Activated CD4-positive, CD25-positive, alpha-beta regulatory T cell treated with anti-CD3 and anti-CD28 coated beads, Interleukin-2, amount 50 U/mL, for 24 hours (primary cell): ENCODE measurements around the gene TLE2.

Source experiments
- ATAC-seq, 2 donors: fragments of 150-1000 bp; cut with Tn5 transposase; one replicate each; pipeline ENCODE4 v1.10.0; 2021; ENCODE audit warnings: mild to moderate bottlenecking in 1 of 2, moderate library complexity in 1 of 2

TLE2 gene

DNA sequence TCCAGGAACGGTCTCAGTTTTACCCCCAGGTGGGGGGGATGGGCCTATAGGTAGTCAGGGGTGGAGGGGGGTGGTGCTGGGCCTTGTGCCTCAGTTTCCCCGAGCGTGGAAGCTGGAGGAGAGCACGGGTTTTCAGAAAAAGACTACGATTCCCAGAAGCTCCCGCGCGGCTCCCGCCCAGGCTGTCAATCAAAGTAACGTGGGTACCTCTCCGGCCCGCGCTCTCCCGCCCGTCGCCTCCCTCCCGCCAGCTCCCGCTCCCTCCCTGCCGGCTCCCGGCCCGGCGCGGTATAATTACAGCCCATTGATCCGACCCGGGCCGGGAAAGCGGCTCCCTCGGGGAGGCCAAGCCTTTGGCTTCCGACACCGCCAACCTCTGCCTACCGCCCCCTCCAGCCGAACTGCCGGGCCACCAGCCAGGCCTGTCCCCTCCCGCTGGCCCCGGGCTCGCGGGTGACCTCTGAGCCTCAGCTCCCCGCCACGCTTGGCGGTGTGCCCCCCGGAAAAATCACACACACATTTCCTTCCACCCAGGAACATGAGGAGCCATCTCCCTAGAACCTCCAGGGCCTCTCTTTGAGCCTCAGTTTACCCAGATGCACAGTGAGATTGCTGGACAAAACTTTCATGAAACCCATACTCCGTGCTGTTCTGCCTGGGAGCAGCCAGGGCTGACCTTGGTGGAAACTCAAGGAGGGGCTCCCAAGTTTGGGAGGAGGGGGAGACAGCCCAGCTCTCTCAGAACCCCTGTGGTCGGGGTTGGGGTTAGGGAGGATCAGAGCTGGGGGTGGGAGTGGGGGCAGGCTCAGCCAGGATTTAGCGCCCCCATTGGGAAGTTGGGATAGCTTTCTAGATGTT lies 7.3 kb upstream of the TLE2 start:
- peak; percentile 52 to 53 for ATAC-seq

DNA sequence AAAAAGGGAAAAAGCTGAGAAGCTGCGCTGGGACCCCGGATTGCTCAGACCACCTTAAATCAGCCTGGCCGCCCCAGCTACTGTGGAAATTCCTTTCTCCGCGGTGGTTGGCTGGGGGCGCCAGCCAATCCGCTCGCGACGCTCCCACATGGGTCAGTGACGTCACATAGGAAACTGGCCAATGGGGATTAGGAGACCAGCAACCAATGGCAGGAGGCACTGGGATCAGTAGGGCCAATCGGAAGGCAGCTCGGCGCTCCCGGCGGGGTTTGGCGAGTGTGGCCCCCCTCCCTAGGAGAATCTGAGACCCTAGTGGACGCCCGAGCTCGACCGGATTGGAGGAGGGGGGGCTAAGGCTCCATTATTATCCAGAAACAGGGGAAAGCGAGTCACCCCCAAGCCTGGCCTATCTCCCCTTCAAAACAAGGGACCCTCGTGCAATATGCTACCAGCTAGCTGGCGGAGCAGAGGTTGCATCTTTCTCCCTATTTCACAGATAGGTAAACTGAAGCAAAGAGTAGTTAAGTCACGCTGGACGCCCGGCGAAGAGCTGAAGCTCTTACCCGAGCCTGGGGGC lies 6.5 kb upstream of the TLE2 start:
- peak; percentile 92 to 94 for ATAC-seq

- no peak for ATAC-seq
These were observed 5.8 kb upstream of the TLE2 start for GRCh38 chr19:3034656-3035541.

DNA sequence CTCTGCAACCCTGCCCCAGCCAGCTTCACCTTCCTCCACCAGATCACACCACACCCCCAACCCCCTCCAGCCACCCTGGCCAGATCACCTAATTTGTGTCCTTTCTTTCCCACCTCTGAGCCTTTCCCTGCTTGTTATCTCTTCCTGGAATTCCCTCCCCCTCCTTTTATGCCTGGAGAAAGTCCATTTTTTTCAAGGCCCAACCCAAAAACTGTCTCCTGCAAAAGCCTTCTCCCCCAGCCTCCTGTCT lies 5.3 kb upstream of the TLE2 start:
- ATAC-seq, result no peak

DNA sequence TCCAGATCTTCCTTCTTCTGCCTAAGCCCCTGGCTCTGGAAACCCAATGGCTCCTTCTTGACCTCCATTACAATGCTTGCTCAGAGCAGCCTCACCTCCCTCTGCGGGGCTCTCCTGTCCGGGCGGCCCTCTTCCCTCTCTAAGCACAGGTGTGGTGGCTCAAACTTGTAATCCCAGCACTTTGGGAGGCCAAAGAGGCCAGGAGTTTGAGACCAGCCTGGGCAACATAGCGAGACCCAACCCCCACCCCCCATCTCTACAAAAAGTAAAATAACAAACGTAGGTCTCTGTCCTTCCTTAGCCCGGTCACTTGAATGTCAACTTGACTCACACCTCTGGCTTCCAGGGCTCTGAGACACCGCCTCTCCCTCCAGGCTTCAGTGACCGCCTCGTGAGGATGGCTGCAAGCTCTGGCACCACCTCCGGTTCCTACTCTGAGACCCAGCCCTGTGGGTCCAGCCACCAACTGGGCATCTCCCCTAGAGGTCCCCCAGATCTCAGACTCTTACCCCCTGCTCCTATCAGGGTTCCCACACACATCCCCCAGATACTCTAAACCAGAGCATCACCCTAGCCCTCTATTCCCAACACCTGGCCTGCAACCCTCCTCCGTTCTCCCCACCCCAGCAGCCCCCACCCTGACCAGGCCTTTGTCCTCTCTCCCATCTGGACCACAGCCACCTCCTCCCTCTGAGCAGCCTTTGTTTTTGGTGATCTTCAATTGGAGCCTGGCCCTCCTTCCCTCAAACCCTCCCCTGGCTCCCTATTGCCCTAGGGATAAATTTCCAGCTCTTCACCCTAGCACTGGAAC lies 4.7 kb upstream of the TLE2 start:
- ATAC-seq, result no peak

DNA sequence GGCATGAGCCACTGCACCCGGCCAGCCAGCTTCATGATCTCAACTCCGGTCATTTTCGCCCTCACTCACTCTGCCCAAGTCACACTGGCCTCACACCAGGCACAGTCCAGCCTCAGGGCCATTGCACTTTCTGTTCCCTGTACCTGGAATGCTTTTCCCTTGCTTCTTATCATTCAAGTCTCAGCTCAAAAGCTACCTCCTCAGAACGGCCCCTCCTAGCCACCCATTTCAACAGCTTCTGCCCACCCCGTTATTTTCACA lies 2.5 kb upstream of the TLE2 start:
- ATAC-seq, result no peak

DNA sequence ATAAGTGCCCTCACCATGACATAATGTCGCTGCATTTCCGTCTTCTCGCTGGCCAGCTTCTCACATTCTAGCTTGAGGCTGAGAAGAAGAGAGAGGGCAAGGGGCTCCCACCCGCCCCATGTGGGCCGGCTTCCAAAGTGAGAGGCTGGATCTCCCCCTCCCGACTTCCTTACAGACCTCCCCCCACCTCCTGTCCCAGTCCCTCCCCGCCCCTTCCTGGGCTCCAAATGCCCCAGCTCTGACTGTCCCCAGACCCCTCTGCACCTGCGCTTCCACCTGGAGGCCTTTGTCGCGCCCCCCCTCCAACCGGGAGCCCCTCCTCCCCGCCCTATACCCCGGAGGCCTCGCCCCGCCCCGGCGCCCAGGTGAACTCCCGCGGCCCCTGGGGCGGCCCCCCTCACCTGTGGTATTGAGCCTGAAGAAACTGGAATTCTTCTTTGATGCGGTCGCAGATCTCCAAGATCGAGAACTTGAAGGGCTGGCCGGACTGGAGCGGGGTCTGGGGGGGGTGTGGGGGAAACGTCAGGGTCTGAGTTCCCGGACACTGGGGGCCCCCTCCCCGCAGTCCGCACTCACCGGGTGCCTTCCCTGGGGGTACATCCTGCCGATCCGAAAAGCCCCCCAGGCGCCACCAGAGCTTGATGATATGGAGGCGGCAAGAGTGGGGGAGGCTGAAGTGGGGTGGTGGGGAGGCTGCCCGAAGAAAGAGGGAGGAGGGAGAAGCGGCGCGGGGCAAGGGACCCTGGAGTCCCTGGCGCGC lies 595 bp downstream of the TLE2 start:
- no peak for ATAC-seq

DNA sequence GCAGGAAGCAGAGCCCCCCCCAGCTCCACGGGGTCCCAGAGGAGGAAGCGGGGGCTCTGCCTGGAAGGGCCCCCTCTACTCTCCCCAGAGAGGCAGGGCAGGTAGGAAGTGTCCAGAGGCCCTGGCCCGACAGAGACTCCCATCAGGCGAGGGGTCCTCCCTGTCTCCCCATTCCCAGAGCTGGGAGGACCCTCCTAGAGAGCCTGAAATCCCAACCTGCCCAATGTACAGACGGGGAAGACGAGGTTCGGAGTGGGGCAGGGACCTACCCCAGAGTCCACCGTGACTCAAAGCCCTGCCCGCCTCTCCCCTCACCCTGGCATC lies 1.1 kb downstream of the TLE2 start:
- no peak for ATAC-seq

GRCh38 chr19:3027292-3027691 lies 1.8 kb downstream of the TLE2 start:
- ATAC-seq, result no peak

GRCh38 chr19:3026768-3027167 lies 2.3 kb downstream of the TLE2 start:
- no peak for ATAC-seq

DNA sequence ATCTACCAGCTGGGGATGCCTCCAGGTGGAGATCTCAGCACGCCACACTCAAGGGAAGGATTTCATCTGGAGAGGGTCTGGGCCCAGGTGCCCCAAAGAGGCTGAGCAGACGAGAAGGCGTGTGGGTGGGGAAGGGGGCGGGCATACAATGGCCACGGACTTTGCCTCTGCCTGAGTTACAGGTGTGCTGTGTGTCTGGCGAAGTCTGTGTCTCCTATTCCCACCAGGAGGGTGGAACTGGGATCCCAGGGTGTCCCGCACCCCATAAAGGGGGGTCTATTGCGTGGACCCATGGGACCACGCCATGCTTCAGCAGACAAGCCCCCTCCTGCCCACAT lies 3.6 kb downstream of the TLE2 start:
- no peak for ATAC-seq

GRCh38 chr19:3024870-3025548 lies 4.1 kb downstream of the TLE2 start:
- ATAC-seq, result no peak

GRCh38 chr19:3024509-3024869 lies 4.6 kb downstream of the TLE2 start:
- peak; percentile 77 to 82 for ATAC-seq

DNA sequence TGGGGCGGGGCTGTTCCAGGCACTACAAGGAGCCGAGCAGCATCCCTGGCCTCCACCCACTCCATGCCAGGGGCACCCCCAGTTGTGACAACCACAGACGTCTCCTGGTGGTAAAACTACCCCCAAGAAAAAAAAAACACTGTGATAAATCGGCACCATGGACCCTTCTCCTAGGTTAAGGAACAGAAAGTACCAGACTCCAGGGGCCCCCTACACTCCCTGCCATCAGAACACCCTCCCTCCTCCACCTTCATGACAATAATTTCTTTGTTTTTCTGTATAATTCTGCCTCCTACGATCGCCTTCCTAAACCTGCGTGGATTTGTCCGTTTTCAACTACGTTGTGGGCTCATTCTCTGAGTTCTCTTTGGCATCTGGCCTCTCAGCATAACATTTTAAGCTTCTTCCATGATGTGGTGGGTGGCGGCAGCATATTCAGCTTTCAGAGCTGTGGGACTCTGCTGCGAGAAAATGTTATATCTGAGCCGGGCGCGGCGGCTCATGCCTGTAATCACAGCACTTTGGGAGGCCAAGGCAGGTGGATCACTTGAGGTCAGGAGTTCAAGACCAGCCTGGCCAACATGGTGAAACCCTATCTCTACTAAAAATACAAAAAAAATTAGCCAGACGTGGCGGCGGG lies 8.6 kb downstream of the TLE2 start:
- no peak for ATAC-seq

DNA sequence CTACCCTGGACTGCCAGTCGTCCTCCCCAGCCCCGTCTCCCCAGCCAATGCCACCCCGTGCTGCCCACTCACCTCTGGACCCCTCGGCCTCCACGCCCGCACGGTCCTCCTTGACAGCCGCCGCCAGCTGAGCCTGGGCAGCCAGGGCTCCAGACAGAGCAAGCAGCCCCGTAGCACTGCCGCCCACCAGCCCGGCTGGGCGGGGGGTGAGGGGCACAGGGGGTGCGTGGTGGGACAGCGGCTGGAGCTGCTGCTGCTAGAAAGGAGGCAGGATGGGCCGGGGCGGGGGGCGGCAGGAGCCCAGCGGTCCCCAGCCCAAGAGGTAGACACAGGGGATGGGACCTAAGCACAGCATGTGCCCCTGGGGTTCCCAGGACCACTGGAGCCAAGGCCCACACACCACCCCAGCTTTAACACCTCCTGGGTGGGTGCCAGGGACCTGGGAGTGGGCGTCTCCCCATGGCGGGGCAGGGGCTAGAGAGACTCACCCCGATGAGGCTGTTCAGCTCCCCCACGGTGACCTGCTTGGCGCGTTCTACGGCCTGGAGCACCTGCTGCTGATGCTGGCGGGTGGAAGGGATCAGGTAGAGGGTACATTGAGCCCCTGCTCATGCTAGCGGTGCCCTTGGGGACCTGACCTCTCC lies 9.7 kb downstream of the TLE2 start:
- ATAC-seq, result no peak

DNA sequence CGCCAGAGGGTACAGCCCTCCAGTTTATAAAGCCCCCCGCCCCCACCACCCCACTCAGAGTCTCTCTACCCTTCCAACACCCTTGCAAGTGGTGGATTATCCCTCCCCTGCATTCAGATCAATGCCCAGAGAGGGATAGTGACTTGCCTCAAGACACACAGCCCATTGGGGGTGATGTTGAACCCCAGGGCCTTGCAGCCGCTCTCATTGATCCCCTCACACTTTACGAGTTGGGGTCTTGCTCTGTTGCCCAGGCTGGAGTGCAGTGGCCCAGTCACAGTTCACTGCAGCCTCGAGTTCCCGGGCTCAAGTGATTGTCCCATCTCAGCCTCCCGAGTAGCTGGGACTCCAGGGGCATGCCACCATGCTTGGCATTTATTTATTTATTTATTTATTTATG lies 11.2 kb downstream of the TLE2 start:
- ATAC-seq, result no peak

DNA sequence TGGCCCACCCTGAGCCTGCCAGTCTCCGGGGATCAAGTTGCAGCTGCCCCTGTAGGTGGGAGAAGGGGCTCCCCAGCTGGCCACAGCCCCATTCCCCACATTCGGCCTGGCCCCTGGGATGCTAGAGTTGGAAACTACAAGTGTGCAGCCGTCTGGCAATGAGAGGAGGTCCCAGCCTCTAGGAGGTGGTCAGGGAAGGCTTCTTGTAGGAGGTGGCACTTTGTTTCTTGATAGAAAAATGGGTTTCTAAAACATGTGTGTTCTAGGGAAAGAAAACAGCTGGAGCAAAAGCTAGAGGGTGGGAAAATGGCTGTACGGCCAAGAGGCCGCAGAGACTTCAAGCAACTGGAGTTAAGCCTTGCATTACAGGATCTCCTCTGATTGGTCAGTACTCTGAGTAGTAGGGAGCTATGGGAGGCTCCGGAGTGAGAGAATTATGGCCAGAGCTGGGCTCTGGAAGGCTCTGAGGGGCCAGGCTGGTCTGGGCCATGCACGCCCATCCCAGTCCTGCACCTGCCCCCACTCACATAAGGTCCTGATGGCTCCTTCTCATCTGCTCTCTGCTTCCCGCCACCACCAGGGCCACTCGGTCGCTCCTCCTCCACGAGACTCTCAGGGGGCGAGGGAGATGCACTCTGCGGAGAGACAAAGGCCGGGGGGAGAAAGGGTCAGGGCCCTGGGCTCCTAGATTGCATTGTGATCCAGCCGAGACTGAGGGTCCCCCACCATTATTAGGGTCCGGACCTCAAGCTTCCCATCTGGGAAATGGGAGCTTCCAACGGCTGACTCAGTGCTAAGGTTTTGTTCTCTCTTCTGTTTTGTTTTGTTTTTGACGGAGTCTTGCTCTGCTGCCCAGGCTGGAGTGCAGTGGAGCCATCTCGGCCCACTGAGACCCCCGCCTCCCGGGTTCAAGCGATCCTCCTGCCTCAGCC lies 13.7 kb downstream of the TLE2 start:
- no peak for ATAC-seq

- no peak for ATAC-seq
These were observed 14.9 kb downstream of the TLE2 start for GRCh38 chr19:3014135-3014534.

- ATAC-seq, result no peak
These were observed 15.8 kb downstream of the TLE2 start for GRCh38 chr19:3013263-3013725.
